NT2/D1 (cell line): ENCODE data around the gene MYO15B.

Experiments used
- SUZ12 ChIP-seq: IDR thresholded peaks from 2 replicates; pipeline ENCODE4 v1.6.1; 2011; ENCODE audit not compliant: insufficient read length, insufficient read depth; ENCODE audit errors: extremely low read depth
- YY1 ChIP-seq: IDR thresholded peaks from 2 replicates; pipeline ENCODE4 v1.6.1; 2011; ENCODE audit not compliant: insufficient read length, insufficient read depth
- ZNF274 ChIP-seq: IDR thresholded peaks from 2 replicates; pipeline ENCODE4 v1.6.1; 2011; ENCODE audit warnings: mild to moderate bottlenecking, low read depth, low read length

DNA sequence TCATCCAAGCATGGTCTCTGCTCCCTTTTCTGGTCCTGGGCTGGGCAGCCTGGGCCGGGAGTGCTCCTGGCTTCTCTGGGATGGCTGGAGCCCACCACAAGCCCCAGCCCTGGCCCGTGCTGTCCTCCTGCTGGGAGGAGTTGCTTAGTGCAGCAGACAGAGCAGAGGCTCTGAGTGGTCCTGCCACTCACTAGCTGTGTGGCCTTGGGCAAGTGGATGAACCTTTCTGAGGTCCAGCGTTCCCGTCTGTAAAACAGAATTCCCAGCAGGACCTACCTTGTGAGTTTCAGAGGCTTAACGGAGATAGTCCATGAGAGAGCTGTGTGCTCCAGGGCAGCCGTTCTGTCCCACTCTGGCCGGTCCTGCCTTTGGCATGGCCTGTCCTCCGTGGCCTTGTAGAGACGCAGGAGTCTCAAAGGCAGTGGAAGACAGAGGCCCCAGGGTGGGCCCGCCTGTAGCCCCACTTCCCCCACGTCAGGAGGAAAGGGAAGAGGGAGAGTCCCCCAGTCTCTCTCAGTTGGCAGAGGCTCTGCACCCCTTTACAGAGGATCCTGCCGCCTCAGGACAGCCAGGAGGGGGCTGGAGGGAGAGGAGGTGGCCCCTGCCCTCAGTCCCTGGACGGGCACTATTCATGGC is 7.8 kb downstream of the MYO15B start:
- TF ChIP-seq YY1 (no peak), ZNF274 (no peak), SUZ12 (no peak)
